HCT116 (cell line): Measurements from ENCODE around the gene MINDY4. TPM values are rescaled to one million over a fixed set of nuclear protein-coding genes. Genes with fewer than 3 reads are reported as not detected.

Experiments
- ATAC-seq: fragments of 200-7000 bp; cut with Tn5 transposase; 2 replicates; pipeline ENCODE4 v1.9.1; 2020; ENCODE audit warnings: mild to moderate bottlenecking, moderate library complexity
- BruUV-seq: library from RNA; stranded (reverse); fragments of 400-500 nt; replicated peaks from 2 replicates; lab custom pipeline; 2021; lab: Mats Ljungman, UMichigan
- CTCF ChIA-PET: fragments of 300-600 bp; sonication (Branson Sonifier 250); formaldehyde crosslinking; loops from one replicate; lab custom pipeline; 2021; ENCODE audit warnings: antibody characterized with exemption; lab: Charles Lee
- POLR2A ChIA-PET: fragments of 300-600, 350-600 bp; sonication (Branson Sonifier 250); formaldehyde crosslinking; loops from one replicate; lab custom pipeline; 2021; ENCODE audit warnings: antibody characterized with exemption; lab: Charles Lee
- RAD21 ChIA-PET, 2 experiments: fragments of 300-600 bp; sonication (Branson Sonifier 250); formaldehyde crosslinking; loops; one replicate each; lab custom pipeline; 2023; ENCODE audit warnings: low total read pairs in 2 of 2; ENCODE audit not compliant: uncharacterized antibody in 2 of 2, unreplicated experiment in 2 of 2, low non-redundant PET in 1 of 2; lab: Charles Lee
- DNase-seq: peaks from one replicate; pipeline ENCODE4 v3.0.0-alpha.2; 2010; ENCODE audit warnings: low read depth, low spot score
- H2AFZ ChIP-seq: fragments of 200-600 bp; shearing (Covaris generic), sonication (generic); 2 replicates; pipeline ENCODE4 v1.6.1; 2017; ENCODE audit warnings: low read depth, mixed run types, mixed read lengths, antibody characterized with exemption, low read length; ENCODE audit not compliant: poor library complexity, severe bottlenecking
- H3K27ac ChIP-seq: 2 replicates; pipeline ENCODE4 v1.5.1; 2012; ENCODE audit warnings: low read depth, low read length
- H3K27me3 ChIP-seq: fragments of 200-600 bp; sonication (generic); 2 replicates; pipeline ENCODE4 v1.6.1; 2016; ENCODE audit warnings: mixed run types, low read length, mixed read lengths; ENCODE audit not compliant: insufficient read depth
- H3K36me3 ChIP-seq, 2 experiments: fragments of 200-500 bp in 1 of 2; fragments of 200-600 bp in 1 of 2; sonication (Bioruptor generic) in 1 of 2; sonication (generic) in 1 of 2; 2 replicates each; pipeline versions ENCODE4 v1.5.1 to v1.6.1; 2014 to 2016; ENCODE audit warnings: low read length in 2 of 2, inconsistent platforms in 1 of 2, mixed read lengths in 1 of 2, mixed run types in 1 of 2; ENCODE audit not compliant: insufficient read depth in 2 of 2, control insufficient read depth in 1 of 2
- H3K4me1 ChIP-seq, 2 experiments: fragments of 200-600 bp in 1 of 2; sonication (generic) in 1 of 2; 2 replicates each; pipeline versions ENCODE4 v1.5.1 to v1.6.1; 2012 to 2017; ENCODE audit warnings: low read length in 2 of 2, inconsistent platforms in 1 of 2, mild to moderate bottlenecking in 1 of 2, mixed read lengths in 1 of 2, mixed run types in 1 of 2, moderate library complexity in 1 of 2; ENCODE audit not compliant: insufficient read depth in 2 of 2, control insufficient read depth in 1 of 2
- H3K4me2 ChIP-seq: fragments of 200-600 bp; sonication (generic); 2 replicates; pipeline ENCODE4 v1.6.1; 2017; ENCODE audit warnings: mixed run types, low read length, mixed read lengths
- H3K4me3 ChIP-seq, 2 experiments: fragments of 200-600 bp in 1 of 2; sonication (generic) in 1 of 2; replicated peaks in 1 of 2; 2 replicates each; pipeline ENCODE4 v1.5.1; 2011 to 2016; ENCODE audit warnings: low read length in 2 of 2, control low read depth in 1 of 2, low read depth in 1 of 2, mild to moderate bottlenecking in 1 of 2, mixed read lengths in 1 of 2, mixed run types in 1 of 2
- H3K79me2 ChIP-seq: fragments of 200-600 bp; sonication (generic); 2 replicates; pipeline ENCODE4 v1.6.1; 2017; ENCODE audit warnings: mild to moderate bottlenecking, mixed run types, low read length, moderate library complexity, mixed read lengths; ENCODE audit not compliant: insufficient read depth
- H3K9ac ChIP-seq: fragments of 200-600 bp; sonication (generic); 2 replicates; pipeline ENCODE4 v1.6.1; 2016; ENCODE audit warnings: low read length, mixed read lengths
- H3K9me2 ChIP-seq: fragments of 200-600 bp; sonication (generic), shearing (Covaris generic); 2 replicates; pipeline ENCODE4 v1.6.1; 2017; ENCODE audit warnings: mixed run types, mild to moderate bottlenecking, moderate library complexity; ENCODE audit not compliant: insufficient read depth
- H3K9me3 ChIP-seq, 2 experiments: fragments of 200-500 bp in 1 of 2; fragments of 200-600 bp in 1 of 2; sonication (Bioruptor generic) in 1 of 2; sonication (generic) in 1 of 2; 2 replicates each; pipeline ENCODE4 v1.6.1; 2014 to 2017; ENCODE audit warnings: low read length in 2 of 2, mixed read lengths in 2 of 2, inconsistent platforms in 1 of 2, low read depth in 1 of 2, mild to moderate bottlenecking in 1 of 2, mixed run types in 1 of 2, moderate library complexity in 1 of 2; ENCODE audit not compliant: control insufficient read depth in 1 of 2, insufficient read depth in 1 of 2
- H4K20me1 ChIP-seq: fragments of 200-600 bp; sonication (generic), shearing (Covaris generic); 2 replicates; pipeline ENCODE4 v1.6.1; 2017; ENCODE audit warnings: mixed run types, mild to moderate bottlenecking, moderate library complexity; ENCODE audit not compliant: insufficient read depth
- EGR1 ChIP-seq: IDR thresholded peaks from 2 replicates; pipeline ENCODE4 v1.6.1; 2012; ENCODE audit warnings: low read depth
- ELF1 ChIP-seq: IDR thresholded peaks from 2 replicates; pipeline ENCODE4 v1.6.1; 2012; ENCODE audit warnings: low read depth, borderline replicate concordance
- EZH2phosphoT487 ChIP-seq: fragments of 200-600 bp; IDR thresholded peaks from 2 replicates; pipeline ENCODE4 v1.6.1; 2018; ENCODE audit warnings: antibody characterized with exemption, borderline replicate concordance
- FOSL1 ChIP-seq: IDR thresholded peaks from 2 replicates; pipeline ENCODE4 v1.6.1; 2012; ENCODE audit warnings: low read depth
- SRF ChIP-seq: IDR thresholded peaks from 2 replicates; pipeline ENCODE4 v1.6.1; 2012; ENCODE audit warnings: low read depth
- TCF7L2 ChIP-seq: IDR thresholded peaks from 2 replicates; pipeline ENCODE4 v1.7.0; 2011; ENCODE audit warnings: borderline replicate concordance, inconsistent platforms; ENCODE audit not compliant: insufficient read depth, insufficient read length; ENCODE audit errors: extremely low read depth
- YY1 ChIP-seq: IDR thresholded peaks from 2 replicates; pipeline ENCODE4 v1.6.1; 2011; ENCODE audit warnings: low read length, low read depth, moderate library complexity, mild to moderate bottlenecking; ENCODE audit not compliant: insufficient replicate concordance; ENCODE audit errors: extremely low read depth
- ZNF274 ChIP-seq: fragments of 200-500 bp; sonication (Bioruptor generic); IDR thresholded peaks from 2 replicates; pipeline ENCODE4 v1.6.1; 2014; ENCODE audit warnings: mild to moderate bottlenecking, low read depth, low read length, inconsistent platforms
- intact Hi-C: fragments of 100-400 bp; cut with micrococcal nuclease; formaldehyde crosslinking; loops from 2 replicates; pipeline ENCODE4 v1.10.0; 2022
- total RNA-seq: library from RNA; stranded (reverse); gene quantifications from one replicate; pipeline ENCODE4 v1.2.1, GENCODE V29; 2021; ENCODE audit not compliant: unreplicated experiment
- TF ChIP-seq, protein P1 (sequence below): IDR thresholded peaks from 2 replicates; pipeline ENCODE4 v1.6.1; 2012; ENCODE audit warnings: low read depth

MINDY4 gene
- total RNA-seq, 1 experiment from 2014 or later: 6.1 TPM

DNA sequence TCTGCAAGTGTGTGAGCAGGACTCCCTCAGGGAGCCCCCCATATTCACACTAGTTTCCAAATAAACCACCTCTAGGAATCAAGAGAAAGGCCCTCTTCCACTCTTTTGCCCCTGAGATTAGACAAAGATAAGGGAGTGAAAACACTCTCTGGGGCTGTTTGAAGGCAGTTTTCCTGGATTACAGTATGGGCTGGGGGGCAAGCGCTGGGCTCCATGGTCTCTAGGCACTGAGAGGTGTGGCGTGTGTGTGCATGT is 141.4 kb downstream of the MINDY4 start:
- H4K20me1 ChIP-seq: no peaks in the 10 kb centered on the region
- H3K36me3 ChIP-seq: no peaks in the 10 kb centered on the region
- no peaks in the 10 kb centered on the region for H3K79me2 ChIP-seq
- intact Hi-C loops: no loop called here
- DNase-seq (no peak), ATAC-seq (no peak)
- H3K9me2 ChIP-seq: no peaks in the 10 kb centered on the region
- no peaks in the 10 kb centered on the region for H3K27me3 ChIP-seq
- H3K4me1 ChIP-seq: peaks cover 10 to 21% of the 10 kb centered on the region in 2 experiments
- H3K4me3 ChIP-seq: no peak overlapping the region
- no TSS peak for BruUV-seq
- ChIA-PET POLR2A (no interaction called here), CTCF (no interaction called here), RAD21 (no interaction called here)
- no peak overlapping the region for H3K27ac ChIP-seq
- TF ChIP-seq FOSL1 (no peak), ELF1 (no peak), EGR1 (no peak), EZH2phosphoT487 (no peak), SRF (no peak), TCF7L2 (no peak), ZNF274 (no peak), YY1 (no peak)
- TF ChIP-seq, protein P1, sequence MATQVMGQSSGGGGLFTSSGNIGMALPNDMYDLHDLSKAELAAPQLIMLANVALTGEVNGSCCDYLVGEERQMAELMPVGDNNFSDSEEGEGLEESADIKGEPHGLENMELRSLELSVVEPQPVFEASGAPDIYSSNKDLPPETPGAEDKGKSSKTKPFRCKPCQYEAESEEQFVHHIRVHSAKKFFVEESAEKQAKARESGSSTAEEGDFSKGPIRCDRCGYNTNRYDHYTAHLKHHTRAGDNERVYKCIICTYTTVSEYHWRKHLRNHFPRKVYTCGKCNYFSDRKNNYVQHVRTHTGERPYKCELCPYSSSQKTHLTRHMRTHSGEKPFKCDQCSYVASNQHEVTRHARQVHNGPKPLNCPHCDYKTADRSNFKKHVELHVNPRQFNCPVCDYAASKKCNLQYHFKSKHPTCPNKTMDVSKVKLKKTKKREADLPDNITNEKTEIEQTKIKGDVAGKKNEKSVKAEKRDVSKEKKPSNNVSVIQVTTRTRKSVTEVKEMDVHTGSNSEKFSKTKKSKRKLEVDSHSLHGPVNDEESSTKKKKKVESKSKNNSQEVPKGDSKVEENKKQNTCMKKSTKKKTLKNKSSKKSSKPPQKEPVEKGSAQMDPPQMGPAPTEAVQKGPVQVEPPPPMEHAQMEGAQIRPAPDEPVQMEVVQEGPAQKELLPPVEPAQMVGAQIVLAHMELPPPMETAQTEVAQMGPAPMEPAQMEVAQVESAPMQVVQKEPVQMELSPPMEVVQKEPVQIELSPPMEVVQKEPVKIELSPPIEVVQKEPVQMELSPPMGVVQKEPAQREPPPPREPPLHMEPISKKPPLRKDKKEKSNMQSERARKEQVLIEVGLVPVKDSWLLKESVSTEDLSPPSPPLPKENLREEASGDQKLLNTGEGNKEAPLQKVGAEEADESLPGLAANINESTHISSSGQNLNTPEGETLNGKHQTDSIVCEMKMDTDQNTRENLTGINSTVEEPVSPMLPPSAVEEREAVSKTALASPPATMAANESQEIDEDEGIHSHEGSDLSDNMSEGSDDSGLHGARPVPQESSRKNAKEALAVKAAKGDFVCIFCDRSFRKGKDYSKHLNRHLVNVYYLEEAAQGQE: no peak
- H2AFZ ChIP-seq: no peak overlapping the region
- no peak overlapping the region for H3K4me2 ChIP-seq
- no peaks in the 10 kb centered on the region for H3K9me3 ChIP-seq
- H3K9ac ChIP-seq: no peak overlapping the region
